ENCODE measurements around the gene PTGS1. TPM values are rescaled to one million over a fixed set of nuclear protein-coding genes. Genes with fewer than 3 reads are reported as not detected.

Gene PTGS1
- total RNA-seq: 110 and 302 TPM in 2 replicates

GRCh38 chr9:122370869-122371755 is at the start of gene PTGS1:
Gene PTGS1, plus strand, starts transcription at chr9:122371024. Its CDS starts 61 bp downstream, at chr9:122371085.

Other genes starting within 250 kb of the PTGS1 start
- gene NDUFA8, start 211.2 kb upstream of the PTGS1 start, total RNA-seq: 28.7 and 40.1 TPM in 2 replicates
- gene MORN5, start 211.1 kb upstream of the PTGS1 start, total RNA-seq: not detected in 2 replicates
- gene LHX6, start 142.1 kb upstream of the PTGS1 start, total RNA-seq: not detected in 2 replicates
- 9.2 and 10.2 TPM in 2 replicates for gene RBM18, start 106.2 kb upstream of the PTGS1 start, total RNA-seq
- 18.6 and 31.7 TPM in 2 replicates for gene MRRF, start 106.1 kb upstream of the PTGS1 start, total RNA-seq
- gene OR1J1, start 106.9 kb downstream of the PTGS1 start, total RNA-seq: not detected in 2 replicates
- gene OR1J2, start 139.8 kb downstream of the PTGS1 start, total RNA-seq: not detected in 2 replicates
- not detected in 2 replicates for gene OR1J4, start 148.1 kb downstream of the PTGS1 start, total RNA-seq
- gene OR1N1, start 156.3 kb downstream of the PTGS1 start, total RNA-seq: not detected in 2 replicates
- gene OR1N2, start 182.1 kb downstream of the PTGS1 start, total RNA-seq: not detected in 2 replicates
- gene OR1L8, start 212.4 kb downstream of the PTGS1 start, total RNA-seq: not detected in 2 replicates
- gene OR1Q1, start 243.7 kb downstream of the PTGS1 start, total RNA-seq: not detected in 2 replicates

Data from pericardium fibroblast (primary cell).